Left lung (tissue), 10 donors: ENCODE measurements around the gene R3HCC1L. TPM values are rescaled to one million over a fixed set of nuclear protein-coding genes. Genes with fewer than 3 reads are reported as not detected.

ENCODE experiments used
- ATAC-seq: fragments of 200-7000 bp; cut with Tn5 transposase; one replicate; pipeline ENCODE4 v1.9.1; 2020; ENCODE audit warnings: moderate library complexity
- DNase-seq, 4 donors: peaks; one replicate each; pipeline ENCODE4 v3.0.0-alpha.2; 2013 to 2020
- H3K27ac ChIP-seq, 2 donors: fragments of 200-600 bp; sonication (generic) in 1 of 2; one replicate each; pipeline versions ENCODE4 v1.5.0 to v1.8.0; 2020 to 2021
- H3K27me3 ChIP-seq, 2 donors: fragments of 200-600 bp; sonication (generic) in 1 of 2; one replicate each; pipeline versions ENCODE4 v1.5.0 to v1.8.0; 2020 to 2021
- H3K36me3 ChIP-seq, 2 donors: fragments of 200-600 bp; sonication (generic) in 1 of 2; one replicate each; pipeline versions ENCODE4 v1.5.0 to v1.8.0; 2020 to 2021
- H3K4me1 ChIP-seq, 2 donors: fragments of 200-600 bp; one replicate each; pipeline ENCODE4 v1.8.0; 2021
- H3K4me3 ChIP-seq, 2 donors: fragments of 200-600 bp; sonication (generic) in 1 of 2; one replicate each; pipeline versions ENCODE4 v1.5.0 to v1.8.0; 2020 to 2021; ENCODE audit warnings: mild to moderate bottlenecking in 1 of 2
- H3K9me3 ChIP-seq, 2 donors: fragments of 200-600 bp; sonication (generic) in 1 of 2; one replicate each; pipeline versions ENCODE4 v1.5.0 to v1.8.0; 2020 to 2021
- CTCF ChIP-seq, 2 donors: fragments of 200-600 bp; sonication (generic) in 1 of 2; IDR thresholded peaks; one replicate each; pipeline versions ENCODE4 v1.5.0 to v1.8.0; 2021; ENCODE audit warnings: antibody characterized with exemption in 2 of 2
- intact Hi-C, 2 donors: fragments of 100-400 bp; cut with DNase I; formaldehyde crosslinking; loops; one replicate each; pipeline versions ENCODE4 v1.11.2 to v1.14.2; 2022
- polyA plus RNA-seq, 6 donors: library from polyadenylated mRNA; unstranded; fragments of 120-200 nt; gene quantifications; one replicate each; pipeline ENCODE4 v1.2.1, GENCODE V29; 2013; ENCODE audit not compliant: insufficient read length in 6 of 6
- total RNA-seq, 2 donors: library from RNA; stranded (reverse); fragmentation: NEBNext Ultra II Directional; extraction: Animal tissue kit (Norgen Biotek cat#: 25700); gene quantifications; one replicate each; pipeline ENCODE4 v1.2.1, GENCODE V29; 2021
- donor health status: DM: no; HTN: yes; CAD: no.
- donor health status: DM: no; HTN: no; CAD: no.

Gene R3HCC1L
- total and polyA plus RNA-seq, 8 donors = 10.3 to 24.1 (median 18.5) TPM

- H3K4me3 ChIP-seq = no peak overlapping the region
- H3K27me3 ChIP-seq = no peaks in the 10 kb centered on the region
- H3K36me3 ChIP-seq = peaks cover 0 to 69% of the 10 kb centered on the region in 2 donors
- intact Hi-C loops = no loop called here
- DNase-seq (no peak), ATAC-seq (no peak)
- no peaks in the 10 kb centered on the region for H3K9me3 ChIP-seq
- no peak overlapping the region for H3K27ac ChIP-seq
- no peaks in the 10 kb centered on the region for H3K4me1 ChIP-seq
- TF ChIP-seq CTCF (IDR thresholded peaks at IDR 0.05) = no peak
Observed at GRCh38 chr10:98236862-98237261, 102.4 kb downstream of the R3HCC1L start.

GRCh38 chr10:98238391-98238790 is 103.9 kb downstream of the R3HCC1L start:
- no peak for ATAC-seq
- intact Hi-C loops = no loop called here

GRCh38 chr10:98240524-98240923 is 106.1 kb downstream of the R3HCC1L start:
- Histone ChIP-seq H3K27ac (no peak overlapping the region), H3K9me3 (no peaks in the 10 kb centered on the region), H3K4me1 (no peaks in the 10 kb centered on the region), H3K27me3 (no peaks in the 10 kb centered on the region), H3K4me3 (no peak overlapping the region), H3K36me3 (peaks cover 0 to 81% of the 10 kb centered on the region in 2 donors)
- intact Hi-C loops = no loop called here
- TF ChIP-seq CTCF (IDR thresholded peaks at IDR 0.05) = no peak
- no peak for DNase-seq
- ATAC-seq = no peak

More at GRCh38 chr10:98238391-98238790, 103.9 kb downstream of the R3HCC1L start:
- H3K27ac ChIP-seq = no peak overlapping the region
- no peak for DNase-seq
- no peaks in the 10 kb centered on the region for H3K4me1 ChIP-seq
- peaks cover 0 to 79% of the 10 kb centered on the region in 2 donors for H3K36me3 ChIP-seq
- H3K9me3 ChIP-seq = no peaks in the 10 kb centered on the region
- TF ChIP-seq CTCF (IDR thresholded peaks at IDR 0.05) = no peak
- H3K4me3 ChIP-seq = no peak overlapping the region
- no peaks in the 10 kb centered on the region for H3K27me3 ChIP-seq

GRCh38 chr10:98242823-98243222 is 108.4 kb downstream of the R3HCC1L start:
- no peak overlapping the region for H3K27ac ChIP-seq
- H3K9me3 ChIP-seq = no peaks in the 10 kb centered on the region
- TF ChIP-seq CTCF (IDR thresholded peaks at IDR 0.05) = peak in 1 of 2 donors; percentile 22
- H3K4me3 ChIP-seq = no peak overlapping the region
- H3K4me1 ChIP-seq = no peaks in the 10 kb centered on the region
- no peaks in the 10 kb centered on the region for H3K27me3 ChIP-seq
- DNase-seq = peak in 2 of 4 donors; percentile 24 to 49
- intact Hi-C loops = no loop called here
- H3K36me3 ChIP-seq = peaks cover 0 to 71% of the 10 kb centered on the region in 2 donors
- ATAC-seq = peak; percentile 23

- intact Hi-C loops = no loop called here
- Histone ChIP-seq H3K4me1 (no peaks in the 10 kb centered on the region), H3K9me3 (no peaks in the 10 kb centered on the region), H3K27ac (no peak overlapping the region), H3K27me3 (no peaks in the 10 kb centered on the region), H3K4me3 (no peak overlapping the region), H3K36me3 (peaks cover 0 to 73% of the 10 kb centered on the region in 2 donors)
- TF ChIP-seq CTCF (IDR thresholded peaks at IDR 0.05) = no peak
- ATAC-seq = no peak
- DNase-seq = no peak
Observed at GRCh38 chr10:98244141-98244540, 109.7 kb downstream of the R3HCC1L start.
